Epithelial cell of esophagus (primary cell): ENCODE results near the gene PRKG1.

Source experiments
- DNase-seq: peaks from one replicate; pipeline ENCODE4 v3.0.0; 2010; ENCODE audit warnings: low read depth
- H3K4me3 ChIP-seq: 2 replicates; pipeline ENCODE4 v1.5.1; 2011; ENCODE audit warnings: mild to moderate bottlenecking, low read length, control low read depth
- TF ChIP-seq, protein P1 (sequence below): IDR thresholded peaks from 2 replicates; pipeline ENCODE4 v1.5.1; 2011; ENCODE audit warnings: low read depth, mild to moderate bottlenecking, low read length, control low read depth, inconsistent platforms; ENCODE audit not compliant: insufficient read depth; ENCODE audit errors: missing control alignments

The PRKG1 gene

DNA sequence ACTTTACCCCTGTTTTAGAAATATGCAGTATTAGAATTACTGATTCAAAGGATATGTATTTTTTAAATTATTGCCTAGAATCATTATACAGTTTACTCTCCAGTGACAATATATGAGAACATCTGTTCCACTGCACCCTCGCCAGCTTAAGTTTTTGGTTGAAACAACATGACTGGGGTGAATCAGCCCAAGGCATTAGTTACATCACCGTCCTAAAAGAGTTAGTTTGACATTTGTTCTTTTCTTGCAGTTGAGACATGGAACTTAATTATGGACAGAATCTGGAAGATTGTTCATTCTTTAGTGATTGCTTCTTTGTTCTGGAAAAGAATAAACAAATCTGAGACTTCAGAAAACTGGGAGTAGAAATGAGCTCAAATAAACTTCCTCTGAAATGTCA, 1072.5 kb downstream of the PRKG1 start:
- H3K4me3 ChIP-seq = no peak overlapping the region
- peak; percentile 30 for DNase-seq

DNA sequence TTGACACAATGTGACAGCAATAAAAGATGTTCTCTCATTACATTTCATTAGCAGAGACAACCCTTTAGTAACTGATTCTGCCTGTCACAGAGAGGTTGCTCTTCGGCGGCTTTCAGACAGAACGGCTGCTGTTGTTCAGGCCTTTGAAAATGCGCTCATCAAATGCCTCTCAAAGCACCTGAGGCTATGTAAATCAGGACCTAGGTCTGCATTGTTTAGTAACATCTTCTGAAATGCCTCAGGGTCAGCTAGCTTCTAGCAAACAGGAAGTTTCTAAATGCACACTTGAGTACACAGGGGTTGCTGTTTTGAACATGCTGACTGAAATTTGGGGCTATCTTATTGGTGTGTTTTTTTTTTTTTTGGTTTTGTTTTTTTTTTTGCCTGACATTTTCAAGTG, 1096.5 kb downstream of the PRKG1 start:
- TF ChIP-seq, protein P1, sequence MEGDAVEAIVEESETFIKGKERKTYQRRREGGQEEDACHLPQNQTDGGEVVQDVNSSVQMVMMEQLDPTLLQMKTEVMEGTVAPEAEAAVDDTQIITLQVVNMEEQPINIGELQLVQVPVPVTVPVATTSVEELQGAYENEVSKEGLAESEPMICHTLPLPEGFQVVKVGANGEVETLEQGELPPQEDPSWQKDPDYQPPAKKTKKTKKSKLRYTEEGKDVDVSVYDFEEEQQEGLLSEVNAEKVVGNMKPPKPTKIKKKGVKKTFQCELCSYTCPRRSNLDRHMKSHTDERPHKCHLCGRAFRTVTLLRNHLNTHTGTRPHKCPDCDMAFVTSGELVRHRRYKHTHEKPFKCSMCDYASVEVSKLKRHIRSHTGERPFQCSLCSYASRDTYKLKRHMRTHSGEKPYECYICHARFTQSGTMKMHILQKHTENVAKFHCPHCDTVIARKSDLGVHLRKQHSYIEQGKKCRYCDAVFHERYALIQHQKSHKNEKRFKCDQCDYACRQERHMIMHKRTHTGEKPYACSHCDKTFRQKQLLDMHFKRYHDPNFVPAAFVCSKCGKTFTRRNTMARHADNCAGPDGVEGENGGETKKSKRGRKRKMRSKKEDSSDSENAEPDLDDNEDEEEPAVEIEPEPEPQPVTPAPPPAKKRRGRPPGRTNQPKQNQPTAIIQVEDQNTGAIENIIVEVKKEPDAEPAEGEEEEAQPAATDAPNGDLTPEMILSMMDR = no peak
- peak; percentile 1 for DNase-seq
- no peak overlapping the region for H3K4me3 ChIP-seq

More for the DNA sequence above, 1072.5 kb downstream of the PRKG1 start:
- TF ChIP-seq, protein P1 = no peak

DNA sequence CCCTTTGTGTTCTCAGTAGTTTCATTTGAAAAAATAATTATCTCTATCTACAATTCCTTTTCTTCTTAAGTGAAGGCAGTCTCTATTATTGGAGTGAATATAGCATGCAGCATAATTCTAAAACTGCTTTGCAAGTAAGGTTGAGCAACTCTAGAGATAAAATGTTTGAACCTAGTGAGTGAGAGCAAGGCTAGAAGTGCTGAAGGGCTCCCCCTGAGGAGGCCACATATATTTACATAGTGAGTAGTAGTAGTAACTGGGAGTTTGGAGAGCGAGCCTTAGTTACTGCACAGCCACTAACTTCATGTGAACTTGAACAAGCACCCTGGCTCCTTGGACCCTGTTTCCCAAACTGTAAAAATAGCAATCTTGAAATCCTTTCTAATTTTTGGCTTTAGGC, 1098.3 kb downstream of the PRKG1 start:
- TF ChIP-seq, protein P1 = peak; percentile 34
- DNase-seq = peak; percentile 31
- H3K4me3 ChIP-seq = no peak overlapping the region

DNA sequence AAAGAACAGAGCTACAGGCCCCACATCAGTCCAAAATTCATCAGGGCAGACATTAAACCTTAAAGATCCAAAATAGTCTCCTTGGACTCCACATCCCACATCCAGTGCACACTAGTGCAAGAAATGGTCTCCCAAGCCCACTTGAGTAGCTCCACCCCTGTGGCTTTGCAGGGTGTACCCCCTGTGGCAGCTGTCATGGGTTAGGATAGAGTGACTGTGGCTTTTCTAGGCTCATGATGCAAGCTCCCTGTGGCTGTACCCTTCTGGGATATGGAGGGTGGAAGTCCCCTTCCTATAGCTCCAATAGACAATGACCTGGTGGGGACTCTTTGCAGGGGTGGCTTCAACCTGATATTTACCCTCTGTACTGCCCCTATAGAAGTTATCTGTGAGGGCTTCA, 1111.0 kb downstream of the PRKG1 start:
- no peak for DNase-seq
- TF ChIP-seq, protein P1 = no peak
- H3K4me3 ChIP-seq = no peak overlapping the region

DNA sequence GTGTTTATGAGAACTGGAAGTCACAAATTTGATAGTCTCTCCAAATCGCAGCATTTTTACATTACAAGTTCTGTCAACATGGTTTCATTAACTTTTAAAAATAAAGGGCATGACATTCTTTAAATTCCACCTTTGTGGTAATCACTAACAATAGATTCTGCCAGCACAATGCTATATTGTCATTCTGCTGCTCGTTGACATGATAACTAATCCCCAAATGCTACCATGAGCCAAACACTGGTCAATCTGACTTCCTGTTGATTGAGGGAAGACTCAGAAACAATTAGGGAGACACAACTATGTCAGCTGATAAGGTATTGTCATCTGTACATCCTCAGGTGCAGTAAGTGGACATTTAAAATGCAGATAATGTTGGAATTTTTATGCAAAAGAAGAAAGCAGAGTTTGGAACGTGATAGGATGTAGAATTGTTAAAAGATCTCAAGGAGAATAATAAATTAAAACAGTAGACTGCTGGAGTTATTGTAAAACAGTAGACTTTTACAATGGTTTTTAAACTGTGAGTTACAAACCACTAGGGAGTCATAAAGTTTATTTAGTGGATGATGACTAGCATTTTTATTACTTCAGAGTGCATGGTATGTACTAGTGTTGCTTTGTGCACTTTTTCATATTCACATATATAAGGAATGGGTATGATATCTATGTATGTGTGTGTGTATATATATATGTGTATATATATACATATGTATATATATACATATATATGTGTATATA, 1113.4 kb downstream of the PRKG1 start:
- TF ChIP-seq, protein P1 = no peak
- DNase-seq = no peak
- H3K4me3 ChIP-seq = no peak overlapping the region

DNA sequence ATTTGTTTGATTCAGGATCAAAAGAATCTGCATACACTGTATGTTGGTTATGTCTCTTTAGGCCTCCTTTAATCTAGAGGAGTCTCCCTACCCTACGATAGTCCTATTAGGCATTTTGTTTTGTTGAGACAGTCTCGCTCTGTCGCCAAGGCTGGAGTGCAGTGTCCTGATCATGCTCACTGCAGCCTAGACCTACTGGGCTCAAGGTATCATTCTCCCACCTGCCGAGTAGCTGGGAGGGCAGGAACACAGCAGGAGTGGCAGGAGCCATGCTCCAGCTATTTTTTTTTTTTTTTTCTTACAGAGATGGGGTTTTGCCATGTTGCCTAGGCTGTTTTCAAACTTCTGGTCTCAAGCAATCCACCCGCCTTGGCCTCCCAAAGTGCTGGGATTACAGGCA, 1116.8 kb downstream of the PRKG1 start:
- TF ChIP-seq, protein P1 = no peak
- DNase-seq = no peak

DNA sequence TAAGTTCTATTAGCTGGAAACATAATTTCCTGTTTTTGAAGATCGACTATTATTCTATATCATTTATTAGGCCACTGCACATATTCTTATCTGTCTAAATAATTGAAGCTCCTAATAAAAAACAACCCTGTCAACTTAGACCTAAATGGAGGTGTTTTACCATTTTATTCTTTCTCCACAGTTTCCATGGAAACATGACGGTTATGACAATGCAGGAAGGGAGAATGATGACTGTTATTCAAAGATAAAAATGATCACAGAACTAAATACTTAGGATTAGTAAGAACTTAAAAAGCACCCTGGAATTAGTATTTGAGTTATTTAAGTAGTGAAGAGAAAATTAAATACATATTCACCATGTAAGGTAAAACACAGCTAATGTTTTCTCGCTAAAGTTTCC, 1119.9 kb downstream of the PRKG1 start:
- DNase-seq = no peak
- TF ChIP-seq, protein P1 = no peak
- H3K4me3 ChIP-seq = no peak overlapping the region

More for the DNA sequence above, 1116.8 kb downstream of the PRKG1 start:
- no peak overlapping the region for H3K4me3 ChIP-seq
